22Rv1 (cell line): ENCODE measurements around the gene SUPT4H1.

Source experiments
- ZFX ChIP-seq: fragments of 450-650 bp; IDR thresholded peaks from 2 replicates; pipeline ENCODE4 v1.6.1; 2017; ENCODE audit warnings: antibody characterized with exemption, borderline replicate concordance
- TF ChIP-seq, protein P1 (sequence below): fragments of 450-650 bp; IDR thresholded peaks from 2 replicates; pipeline ENCODE4 v1.5.1; 2017; ENCODE audit warnings: mild to moderate bottlenecking

GRCh38 chr17:58377661-58378060, 25.7 kb upstream of the SUPT4H1 start:
- TF ChIP-seq, protein P1, sequence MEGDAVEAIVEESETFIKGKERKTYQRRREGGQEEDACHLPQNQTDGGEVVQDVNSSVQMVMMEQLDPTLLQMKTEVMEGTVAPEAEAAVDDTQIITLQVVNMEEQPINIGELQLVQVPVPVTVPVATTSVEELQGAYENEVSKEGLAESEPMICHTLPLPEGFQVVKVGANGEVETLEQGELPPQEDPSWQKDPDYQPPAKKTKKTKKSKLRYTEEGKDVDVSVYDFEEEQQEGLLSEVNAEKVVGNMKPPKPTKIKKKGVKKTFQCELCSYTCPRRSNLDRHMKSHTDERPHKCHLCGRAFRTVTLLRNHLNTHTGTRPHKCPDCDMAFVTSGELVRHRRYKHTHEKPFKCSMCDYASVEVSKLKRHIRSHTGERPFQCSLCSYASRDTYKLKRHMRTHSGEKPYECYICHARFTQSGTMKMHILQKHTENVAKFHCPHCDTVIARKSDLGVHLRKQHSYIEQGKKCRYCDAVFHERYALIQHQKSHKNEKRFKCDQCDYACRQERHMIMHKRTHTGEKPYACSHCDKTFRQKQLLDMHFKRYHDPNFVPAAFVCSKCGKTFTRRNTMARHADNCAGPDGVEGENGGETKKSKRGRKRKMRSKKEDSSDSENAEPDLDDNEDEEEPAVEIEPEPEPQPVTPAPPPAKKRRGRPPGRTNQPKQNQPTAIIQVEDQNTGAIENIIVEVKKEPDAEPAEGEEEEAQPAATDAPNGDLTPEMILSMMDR, result no peak
- TF ChIP-seq ZFX, result no peak
